DND-41 (cell line): ENCODE results near the gene PTPRE.

Experiments used
- CTCF ChIP-seq: IDR thresholded peaks from 2 replicates; pipeline ENCODE4 v1.5.1; 2012; ENCODE audit warnings: borderline replicate concordance, low read length, moderate library complexity, mild to moderate bottlenecking; ENCODE audit not compliant: poor library complexity, severe bottlenecking; ENCODE audit errors: extremely low read depth
- EZH2 ChIP-seq: IDR thresholded peaks from 3 replicates; pipeline ENCODE4 v1.6.1; 2012; ENCODE audit warnings: borderline replicate concordance, low read depth, mild to moderate bottlenecking, moderate library complexity, low read length, inconsistent platforms; ENCODE audit not compliant: severe bottlenecking

GRCh38 chr10:128123846-128124245 lies 216.9 kb downstream of the PTPRE start:
- TF ChIP-seq CTCF (no peak), EZH2 (no peak)
